ENCODE measurements around the gene SERPINA1. TPM values are rescaled to one million over a fixed set of nuclear protein-coding genes. Genes with fewer than 3 reads are reported as not detected.
A peak's percentile ranks its signal among the peaks of the same experiment; 100 is the strongest.
"Not testable (repeated sequence)": the region's sequence is repeated elsewhere in the genome, so short reads cannot be mapped to it uniquely, and the experiment has no call there.

The SERPINA1 gene
- total and polyA plus RNA-seq, 4 donors, result 3.5 to 29.8 (median 20.4) TPM

- 92 to 94% methylated on average over 12 of the region's 12 CpGs for WGBS, 2 donors
- H3K4me1 ChIP-seq (ENCODE audit: control insufficient read depth in 1 of 2, insufficient read depth in 2 of 2, low read length in 2 of 2), result no peaks in the 10 kb centered on the region
- intact Hi-C loops (cut with DNase I), result no loop called here
- no peaks in the 10 kb centered on the region for H3K9me3 ChIP-seq (ENCODE audit: control insufficient read depth, low read length)
- H3K36me3 ChIP-seq (ENCODE audit: control insufficient read depth in 1 of 2, insufficient read depth in 2 of 2, low read length in 1 of 2), result no peaks in the 10 kb centered on the region
- H3K4me3 ChIP-seq (ENCODE audit: low read length in 2 of 2), result no peak overlapping the region
- DNase-seq (peak in 1 of 2 donors; percentile 27), ATAC-seq (ENCODE audit: low FRiP score) (no peak)
- H3K27ac ChIP-seq (ENCODE audit: low read depth in 1 of 2, low read length in 2 of 2), result no peak overlapping the region
- no peaks in the 10 kb centered on the region for H3K27me3 ChIP-seq (ENCODE audit: control insufficient read depth in 1 of 2, insufficient read depth in 2 of 2, low read length in 1 of 2)
These were observed 12.1 kb downstream of the SERPINA1 start for GRCh38 chr14:94376108-94376975.

DNA sequence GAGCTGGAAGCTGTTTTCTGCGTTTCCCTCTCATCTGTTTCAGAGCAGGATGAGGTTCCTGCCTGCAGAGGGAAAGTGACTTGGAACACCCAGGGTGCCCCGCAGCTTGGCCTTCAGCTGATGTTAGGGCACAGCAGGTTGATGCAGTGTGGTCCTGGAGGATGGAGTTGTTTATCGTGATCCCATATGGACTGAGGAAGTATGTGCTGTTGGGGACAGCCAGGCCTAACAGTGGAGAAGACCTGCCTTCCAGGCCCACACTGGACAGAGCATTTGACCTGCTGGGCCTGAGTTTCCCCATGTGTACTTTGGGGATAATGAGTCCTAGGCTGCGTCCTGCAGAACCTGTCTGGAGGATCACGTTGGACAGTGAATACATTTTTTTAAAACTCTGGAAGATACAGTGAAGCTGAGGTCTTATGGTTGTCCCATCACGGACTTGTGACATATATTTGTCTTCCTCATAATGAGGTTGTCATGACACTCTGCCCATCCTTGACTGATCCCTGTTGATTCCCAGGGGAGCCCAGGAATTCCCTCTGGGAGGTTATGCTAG, 12.8 kb downstream of the SERPINA1 start:
- no peaks in the 10 kb centered on the region for H3K4me1 ChIP-seq (ENCODE audit: control insufficient read depth in 1 of 2, insufficient read depth in 2 of 2, low read length in 2 of 2)
- no peaks in the 10 kb centered on the region for H3K9me3 ChIP-seq (ENCODE audit: control insufficient read depth, low read length)
- no peaks in the 10 kb centered on the region for H3K36me3 ChIP-seq (ENCODE audit: control insufficient read depth in 1 of 2, insufficient read depth in 2 of 2, low read length in 1 of 2)
- H3K4me3 ChIP-seq (ENCODE audit: low read length in 2 of 2), result no peak overlapping the region
- 92% methylated on average over 6 of the region's 6 CpGs for WGBS, 2 donors
- H3K27ac ChIP-seq (ENCODE audit: low read depth in 1 of 2, low read length in 2 of 2), result no peak overlapping the region
- ATAC-seq (ENCODE audit: low FRiP score), result no peak
- intact Hi-C loops (cut with DNase I), result no loop called here
- H3K27me3 ChIP-seq (ENCODE audit: control insufficient read depth in 1 of 2, insufficient read depth in 2 of 2, low read length in 1 of 2), result no peaks in the 10 kb centered on the region
- no peak for DNase-seq

DNA sequence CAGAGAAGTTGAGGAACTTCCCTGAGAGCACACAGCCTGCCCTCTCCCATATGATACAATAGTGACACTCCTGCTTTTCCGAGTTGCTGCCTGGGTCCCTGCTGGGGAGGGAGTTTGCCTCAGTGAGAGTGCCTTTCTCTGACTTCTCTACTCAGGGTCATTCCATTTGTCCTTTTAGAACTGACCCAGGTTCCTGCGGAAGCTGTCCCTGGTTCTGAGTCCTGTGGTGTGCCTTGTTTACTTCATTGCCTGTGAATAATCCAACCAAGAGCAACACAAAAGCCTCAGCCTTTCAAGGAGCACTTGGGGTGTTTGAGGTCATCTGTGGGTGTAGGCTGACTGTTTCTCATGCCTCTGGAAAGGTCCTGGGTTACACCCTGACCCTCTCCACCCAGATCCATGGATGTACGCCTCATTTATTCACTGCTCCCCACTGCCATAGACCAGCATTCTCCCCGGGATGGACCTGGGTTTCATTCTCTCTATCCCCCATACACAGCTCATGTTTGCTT, 13.6 kb downstream of the SERPINA1 start:
- Histone ChIP-seq H3K4me1 (ENCODE audit: control insufficient read depth in 1 of 2, insufficient read depth in 2 of 2, low read length in 2 of 2) (no peaks in the 10 kb centered on the region), H3K27ac (ENCODE audit: low read depth in 1 of 2, low read length in 2 of 2) (no peak overlapping the region), H3K9me3 (ENCODE audit: control insufficient read depth, low read length) (no peaks in the 10 kb centered on the region), H3K36me3 (ENCODE audit: control insufficient read depth in 1 of 2, insufficient read depth in 2 of 2, low read length in 1 of 2) (no peaks in the 10 kb centered on the region), H3K4me3 (ENCODE audit: low read length in 2 of 2) (no peak overlapping the region), H3K27me3 (ENCODE audit: control insufficient read depth in 1 of 2, insufficient read depth in 2 of 2, low read length in 1 of 2) (no peaks in the 10 kb centered on the region)
- DNase-seq (no peak), ATAC-seq (ENCODE audit: low FRiP score) (no peak)
- WGBS, 2 donors, result 86 to 94% methylated on average over 4 of the region's 4 CpGs
- intact Hi-C loops (cut with DNase I), result no loop called here

DNA sequence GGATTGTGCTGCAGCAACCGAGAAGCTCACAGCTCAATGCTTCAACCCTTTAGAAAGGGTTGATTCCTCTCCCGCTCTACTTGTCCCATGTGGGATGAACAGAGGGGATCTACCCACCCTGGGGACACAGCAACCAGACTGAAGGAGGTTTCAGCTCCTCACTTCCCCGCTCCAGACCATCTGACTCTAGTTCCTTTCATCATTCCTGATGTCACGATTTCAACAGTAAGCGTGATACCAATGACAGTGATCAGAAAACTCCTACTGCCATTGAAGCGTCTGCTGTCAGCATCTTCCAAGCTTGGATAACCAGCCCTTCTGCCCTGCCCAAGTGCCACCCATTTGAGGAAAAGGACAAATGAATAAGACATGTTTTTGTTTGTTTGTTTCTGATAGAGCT, 14.3 kb downstream of the SERPINA1 start:
- intact Hi-C loops (cut with DNase I), result no loop called here
- Histone ChIP-seq H3K9me3 (ENCODE audit: control insufficient read depth, low read length) (no peaks in the 10 kb centered on the region), H3K27me3 (ENCODE audit: control insufficient read depth in 1 of 2, insufficient read depth in 2 of 2, low read length in 1 of 2) (no peaks in the 10 kb centered on the region), H3K36me3 (ENCODE audit: control insufficient read depth in 1 of 2, insufficient read depth in 2 of 2, low read length in 1 of 2) (no peaks in the 10 kb centered on the region), H3K4me1 (ENCODE audit: control insufficient read depth in 1 of 2, insufficient read depth in 2 of 2, low read length in 2 of 2) (no peaks in the 10 kb centered on the region), H3K4me3 (ENCODE audit: low read length in 2 of 2) (no peak overlapping the region), H3K27ac (ENCODE audit: low read depth in 1 of 2, low read length in 2 of 2) (no peak overlapping the region)
- ATAC-seq (ENCODE audit: low FRiP score), result no peak
- 96% methylated on average over 6 of the region's 6 CpGs for WGBS, 2 donors
- DNase-seq, result no peak

GRCh38 chr14:94373708-94374107, 14.7 kb downstream of the SERPINA1 start:
- ATAC-seq (ENCODE audit: low FRiP score), result no peak
- DNase-seq, result peak in 1 of 2 donors; percentile 79
- no peaks in the 10 kb centered on the region for H3K36me3 ChIP-seq (ENCODE audit: control insufficient read depth in 1 of 2, insufficient read depth in 2 of 2, low read length in 1 of 2)
- H3K9me3 ChIP-seq (ENCODE audit: control insufficient read depth, low read length), result no peaks in the 10 kb centered on the region
- intact Hi-C loops (cut with DNase I), result no loop called here
- no peaks in the 10 kb centered on the region for H3K4me1 ChIP-seq (ENCODE audit: control insufficient read depth in 1 of 2, insufficient read depth in 2 of 2, low read length in 2 of 2)
- no peak overlapping the region for H3K4me3 ChIP-seq (ENCODE audit: low read length in 2 of 2)
- 27 to 34% methylated on average over 8 of the region's 8 CpGs for WGBS, 2 donors
- no peaks in the 10 kb centered on the region for H3K27me3 ChIP-seq (ENCODE audit: control insufficient read depth in 1 of 2, insufficient read depth in 2 of 2, low read length in 1 of 2)
- H3K27ac ChIP-seq (ENCODE audit: low read depth in 1 of 2, low read length in 2 of 2), result no peak overlapping the region

DNA sequence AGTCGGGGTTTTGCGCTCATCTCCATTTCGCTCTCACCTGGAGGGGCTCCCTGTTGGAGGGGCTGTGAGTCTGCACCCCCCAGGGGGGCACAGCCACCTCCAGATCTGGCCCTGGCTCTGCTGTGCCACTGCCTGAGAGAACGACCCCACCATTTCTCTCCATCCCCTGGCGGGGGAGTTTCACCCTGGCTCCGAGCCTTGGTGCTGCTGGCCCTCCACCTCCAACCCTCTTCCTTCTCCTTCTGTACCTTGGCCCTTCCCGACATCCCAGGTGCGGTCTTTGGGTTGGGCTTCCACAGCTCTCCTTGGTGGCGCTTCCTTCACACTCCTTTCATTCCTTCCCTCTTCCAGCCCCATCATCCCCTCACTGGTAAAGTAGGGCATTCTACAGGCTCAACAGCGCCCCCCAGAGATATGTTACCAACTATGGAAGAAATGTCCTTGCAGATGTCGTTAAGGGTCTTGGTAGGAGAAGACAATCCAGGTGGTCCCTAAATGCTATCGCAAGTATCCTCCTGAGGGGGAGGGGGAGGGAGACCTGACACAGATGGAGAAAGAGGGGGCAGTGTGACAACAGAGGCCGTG, 16.3 kb downstream of the SERPINA1 start:
- Histone ChIP-seq H3K4me3 (ENCODE audit: low read length in 2 of 2) (no peak overlapping the region), H3K27me3 (ENCODE audit: control insufficient read depth in 1 of 2, insufficient read depth in 2 of 2, low read length in 1 of 2) (no peaks in the 10 kb centered on the region), H3K36me3 (ENCODE audit: control insufficient read depth in 1 of 2, insufficient read depth in 2 of 2, low read length in 1 of 2) (no peaks in the 10 kb centered on the region), H3K27ac (ENCODE audit: low read depth in 1 of 2, low read length in 2 of 2) (no peak overlapping the region), H3K4me1 (ENCODE audit: control insufficient read depth in 1 of 2, insufficient read depth in 2 of 2, low read length in 2 of 2) (no peaks in the 10 kb centered on the region), H3K9me3 (ENCODE audit: control insufficient read depth, low read length) (no peaks in the 10 kb centered on the region)
- ATAC-seq (ENCODE audit: low FRiP score), result no peak
- 85 to 86% methylated on average over 13 of the region's 13 CpGs for WGBS, 2 donors
- intact Hi-C loops (cut with DNase I), result no loop called here
- DNase-seq, result peak in 1 of 2 donors; percentile 40

DNA sequence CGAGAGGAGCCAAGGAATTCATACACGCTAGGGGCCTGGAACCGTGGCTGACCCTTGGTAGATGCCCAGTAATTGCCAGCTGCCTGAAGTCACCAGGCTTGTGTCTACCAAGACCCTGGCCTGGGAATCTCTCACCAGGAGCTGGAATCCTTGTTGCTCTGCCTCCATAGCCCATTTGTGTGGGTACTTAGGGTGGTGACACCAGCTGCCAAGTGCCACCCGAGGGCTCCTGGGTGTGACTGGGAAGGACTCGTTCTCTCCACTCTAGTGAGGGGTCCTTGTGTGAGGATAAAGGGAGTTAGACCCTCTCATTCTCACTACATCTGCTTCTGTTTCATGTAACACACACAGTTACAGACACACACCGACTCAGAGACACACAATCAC, 17.9 kb downstream of the SERPINA1 start:
- no peaks in the 10 kb centered on the region for H3K4me1 ChIP-seq (ENCODE audit: control insufficient read depth in 1 of 2, insufficient read depth in 2 of 2, low read length in 2 of 2)
- ATAC-seq (ENCODE audit: low FRiP score) (no peak), DNase-seq (no peak)
- H3K4me3 ChIP-seq (ENCODE audit: low read length in 2 of 2), result no peak overlapping the region
- H3K27me3 ChIP-seq (ENCODE audit: control insufficient read depth in 1 of 2, insufficient read depth in 2 of 2, low read length in 1 of 2), result no peaks in the 10 kb centered on the region
- intact Hi-C loops (cut with DNase I), result no loop called here
- no peak overlapping the region for H3K27ac ChIP-seq (ENCODE audit: low read depth in 1 of 2, low read length in 2 of 2)
- WGBS, 2 donors, result 85 to 90% methylated on average over 3 to 5 of the region's 6 CpGs
- H3K9me3 ChIP-seq (ENCODE audit: control insufficient read depth, low read length), result no peaks in the 10 kb centered on the region
- H3K36me3 ChIP-seq (ENCODE audit: control insufficient read depth in 1 of 2, insufficient read depth in 2 of 2, low read length in 1 of 2), result no peaks in the 10 kb centered on the region

GRCh38 chr14:94369766-94370523, 18.5 kb downstream of the SERPINA1 start:
- 89% methylated on average over 18 to 20 of the region's 22 CpGs for WGBS, 2 donors
- H3K4me3 ChIP-seq (ENCODE audit: low read length in 2 of 2); H3K4me1 ChIP-seq (ENCODE audit: control insufficient read depth in 1 of 2, insufficient read depth in 2 of 2, low read length in 2 of 2); intact Hi-C loops (cut with DNase I); H3K9me3 ChIP-seq (ENCODE audit: control insufficient read depth, low read length); H3K27me3 ChIP-seq (ENCODE audit: control insufficient read depth in 1 of 2, insufficient read depth in 2 of 2, low read length in 1 of 2); H3K36me3 ChIP-seq (ENCODE audit: control insufficient read depth in 1 of 2, insufficient read depth in 2 of 2, low read length in 1 of 2); ATAC-seq (ENCODE audit: low FRiP score); H3K27ac ChIP-seq (ENCODE audit: low read depth in 1 of 2, low read length in 2 of 2): not testable (repeated sequence)
- DNase-seq, result peak in 1 of 2 donors; percentile 30
